OCI-LY7 (cell line): Measurements from ENCODE around the gene OPCML.

ENCODE experiments used
- EZH2phosphoT487 ChIP-seq: fragments of 200-600 bp; sonication (generic); IDR thresholded peaks from 2 replicates; pipeline ENCODE4 v1.6.1; 2018; ENCODE audit warnings: low read depth, borderline replicate concordance, mild to moderate bottlenecking, mixed run types, antibody characterized with exemption, low read length, moderate library complexity, mixed read lengths
- TF ChIP-seq, protein P1 (sequence below): fragments of 200-600 bp; sonication (generic); conservative IDR thresholded peaks from 2 replicates; pipeline ENCODE4 v1.5.1; 2014; ENCODE audit warnings: mild to moderate bottlenecking, antibody characterized with exemption, low read length, moderate library complexity, mixed read lengths

DNA sequence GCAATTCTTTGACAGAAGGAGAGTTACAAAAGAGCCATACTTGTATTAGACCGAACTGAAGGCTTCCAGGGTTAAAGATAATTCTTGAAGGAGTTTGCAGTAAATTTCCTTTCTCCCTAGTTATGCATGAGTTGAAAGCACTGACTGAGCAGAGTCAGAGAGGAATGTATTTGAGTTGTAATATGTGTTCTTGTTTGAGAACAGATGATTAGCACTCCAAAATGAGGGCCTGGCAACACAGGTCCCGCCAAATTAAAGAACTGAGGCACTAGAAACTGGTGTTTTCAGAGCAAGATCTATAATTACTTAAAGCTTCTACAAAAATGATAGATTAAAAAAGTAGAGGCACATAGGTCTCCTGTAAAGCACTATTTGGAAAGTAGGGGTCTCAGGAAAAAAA lies 970.4 kb downstream of the OPCML start:
- TF ChIP-seq, protein P1, sequence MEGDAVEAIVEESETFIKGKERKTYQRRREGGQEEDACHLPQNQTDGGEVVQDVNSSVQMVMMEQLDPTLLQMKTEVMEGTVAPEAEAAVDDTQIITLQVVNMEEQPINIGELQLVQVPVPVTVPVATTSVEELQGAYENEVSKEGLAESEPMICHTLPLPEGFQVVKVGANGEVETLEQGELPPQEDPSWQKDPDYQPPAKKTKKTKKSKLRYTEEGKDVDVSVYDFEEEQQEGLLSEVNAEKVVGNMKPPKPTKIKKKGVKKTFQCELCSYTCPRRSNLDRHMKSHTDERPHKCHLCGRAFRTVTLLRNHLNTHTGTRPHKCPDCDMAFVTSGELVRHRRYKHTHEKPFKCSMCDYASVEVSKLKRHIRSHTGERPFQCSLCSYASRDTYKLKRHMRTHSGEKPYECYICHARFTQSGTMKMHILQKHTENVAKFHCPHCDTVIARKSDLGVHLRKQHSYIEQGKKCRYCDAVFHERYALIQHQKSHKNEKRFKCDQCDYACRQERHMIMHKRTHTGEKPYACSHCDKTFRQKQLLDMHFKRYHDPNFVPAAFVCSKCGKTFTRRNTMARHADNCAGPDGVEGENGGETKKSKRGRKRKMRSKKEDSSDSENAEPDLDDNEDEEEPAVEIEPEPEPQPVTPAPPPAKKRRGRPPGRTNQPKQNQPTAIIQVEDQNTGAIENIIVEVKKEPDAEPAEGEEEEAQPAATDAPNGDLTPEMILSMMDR = no peak
- no peak for TF ChIP-seq EZH2phosphoT487
